NCI-H2107 (cell line): ENCODE results near the gene SLC25A51.

Experiments
- DNase-seq: peaks from one replicate; lab custom pipeline; 2025; lab: John Stamatoyannopoulos, UW

The SLC25A51 gene, protein sequence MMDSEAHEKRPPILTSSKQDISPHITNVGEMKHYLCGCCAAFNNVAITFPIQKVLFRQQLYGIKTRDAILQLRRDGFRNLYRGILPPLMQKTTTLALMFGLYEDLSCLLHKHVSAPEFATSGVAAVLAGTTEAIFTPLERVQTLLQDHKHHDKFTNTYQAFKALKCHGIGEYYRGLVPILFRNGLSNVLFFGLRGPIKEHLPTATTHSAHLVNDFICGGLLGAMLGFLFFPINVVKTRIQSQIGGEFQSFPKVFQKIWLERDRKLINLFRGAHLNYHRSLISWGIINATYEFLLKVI

DNA sequence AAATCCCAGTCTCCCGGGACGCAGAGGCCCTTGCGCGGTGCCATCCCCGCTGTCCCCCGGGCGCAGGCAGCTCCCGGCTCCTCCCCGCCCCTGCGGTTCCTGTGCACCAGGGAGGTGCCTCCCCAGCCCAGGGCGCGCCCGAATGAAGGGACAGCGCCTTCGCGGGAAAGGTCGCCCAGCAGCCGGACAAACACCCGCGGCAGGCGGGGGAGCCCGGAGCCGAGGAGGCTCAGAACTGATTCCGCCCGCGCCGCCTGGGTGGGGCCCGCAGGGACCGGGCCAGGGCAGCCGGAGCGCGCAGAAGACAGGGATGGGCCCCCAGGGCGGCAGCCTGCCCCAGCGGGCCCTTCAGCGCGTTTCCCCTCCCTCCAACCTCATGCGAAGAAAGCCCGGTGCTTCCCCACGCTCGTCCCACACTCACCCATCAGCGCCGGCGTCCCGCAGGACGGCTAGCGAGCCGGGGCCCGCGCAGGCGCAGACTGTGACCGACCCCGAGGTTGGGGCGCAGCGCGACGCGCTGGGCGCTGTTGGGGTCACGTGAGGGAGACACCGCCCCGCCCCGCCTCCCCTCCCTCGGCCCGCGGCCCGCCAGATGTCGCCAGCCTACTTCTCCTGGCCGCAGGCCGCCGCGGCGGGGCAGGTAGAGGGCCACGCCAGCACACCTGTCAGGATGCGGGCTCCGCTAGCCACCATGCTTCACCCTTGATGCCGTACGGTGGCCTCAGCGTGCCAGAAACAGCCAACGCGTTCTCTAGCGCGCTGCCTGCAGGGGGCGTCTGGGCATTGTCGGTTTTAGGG, at the start of gene SLC25A51:
SLC25A51 (minus strand) TSS at position 481 of the 798 bp plus-strand sequence. CDS start 15,577 bp downstream, outside the sequence.
- peak; percentile 92 for DNase-seq

DNA sequence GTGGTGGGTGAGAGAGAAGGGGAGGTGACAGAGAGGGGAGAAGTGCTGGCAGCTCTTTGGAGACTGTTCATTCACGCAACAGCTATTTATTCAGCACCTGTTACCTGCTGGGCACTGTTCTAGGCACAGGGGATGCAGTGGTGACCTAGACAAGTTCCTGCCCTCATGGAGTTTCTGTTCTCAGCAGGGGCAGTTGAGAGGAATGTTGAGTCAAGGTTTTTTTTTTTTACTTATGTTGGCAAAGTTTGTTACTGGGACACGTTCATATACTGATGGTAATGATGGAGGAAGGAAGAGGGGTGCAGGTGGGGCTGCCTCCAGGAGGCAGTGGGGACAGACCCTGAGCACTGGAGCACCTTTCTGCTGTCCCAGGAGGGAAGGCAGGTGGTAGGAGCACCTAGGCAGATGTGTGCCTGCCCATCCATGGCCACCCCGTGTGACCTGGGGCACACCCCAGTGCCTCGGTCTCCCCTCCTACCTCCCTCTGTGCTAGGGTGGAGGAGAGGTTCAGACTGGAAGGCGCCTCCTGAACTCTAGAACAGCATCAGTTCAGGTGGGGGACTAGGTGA, 49.4 kb upstream of the SLC25A51 start:
- DNase-seq, result no peak

- no peak for DNase-seq
Measured at GRCh38 chr9:37952731-37953130, 48.8 kb upstream of the SLC25A51 start.

- no peak for DNase-seq
Measured at GRCh38 chr9:37951671-37952449, 47.9 kb upstream of the SLC25A51 start.

DNA sequence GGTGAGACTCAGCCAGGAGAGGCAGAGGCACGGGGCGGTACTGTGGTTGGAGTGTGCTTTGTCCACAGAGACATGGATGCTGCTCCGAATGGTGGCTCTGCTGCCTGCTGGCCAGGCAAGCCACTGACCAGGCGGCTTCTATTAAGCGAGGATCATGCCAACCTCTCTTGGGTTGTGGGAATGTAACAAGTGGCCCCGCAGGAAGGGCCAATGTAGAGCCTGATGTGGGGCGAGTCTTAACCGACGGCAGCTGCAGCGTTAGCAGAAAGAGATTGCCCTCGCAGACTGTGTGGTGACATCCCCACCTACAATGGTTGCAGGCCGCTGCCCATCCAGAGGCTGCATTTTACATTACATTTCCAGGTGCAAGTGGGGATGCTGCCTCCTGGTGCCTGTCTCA, 46.6 kb upstream of the SLC25A51 start:
- DNase-seq, result no peak

GRCh38 chr9:37949576-37949975, 45.6 kb upstream of the SLC25A51 start:
- no peak for DNase-seq

DNA sequence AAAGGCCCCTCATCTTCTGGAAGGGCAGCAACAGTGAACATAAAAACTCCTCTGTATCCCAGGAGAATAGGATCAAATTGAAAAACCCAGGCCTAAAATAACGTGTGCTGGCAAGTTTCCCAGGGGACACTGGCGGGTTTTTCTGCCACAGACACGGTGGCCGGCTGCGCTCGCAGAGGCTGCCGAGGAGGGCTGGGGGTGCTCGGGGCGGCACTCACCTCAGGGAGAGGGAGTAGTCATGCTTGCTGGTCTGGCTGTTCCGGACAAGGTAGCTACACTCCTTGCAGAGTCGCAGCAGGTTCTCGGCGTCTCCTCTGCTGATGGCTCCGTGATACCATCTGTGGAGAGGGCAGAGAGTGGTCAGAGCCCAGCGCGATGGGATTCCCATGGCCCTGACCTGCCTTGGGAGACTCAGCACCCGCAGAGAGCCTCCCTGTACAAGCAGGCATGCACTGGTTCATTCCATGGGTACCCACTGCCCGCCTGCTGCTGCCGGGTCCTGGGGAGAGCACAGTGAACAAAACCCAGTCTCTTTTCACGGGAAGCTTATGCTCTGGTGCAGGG, 44.6 kb upstream of the SLC25A51 start:
- no peak for DNase-seq

GRCh38 chr9:37947977-37948376, 44.0 kb upstream of the SLC25A51 start:
- DNase-seq, result no peak

DNA sequence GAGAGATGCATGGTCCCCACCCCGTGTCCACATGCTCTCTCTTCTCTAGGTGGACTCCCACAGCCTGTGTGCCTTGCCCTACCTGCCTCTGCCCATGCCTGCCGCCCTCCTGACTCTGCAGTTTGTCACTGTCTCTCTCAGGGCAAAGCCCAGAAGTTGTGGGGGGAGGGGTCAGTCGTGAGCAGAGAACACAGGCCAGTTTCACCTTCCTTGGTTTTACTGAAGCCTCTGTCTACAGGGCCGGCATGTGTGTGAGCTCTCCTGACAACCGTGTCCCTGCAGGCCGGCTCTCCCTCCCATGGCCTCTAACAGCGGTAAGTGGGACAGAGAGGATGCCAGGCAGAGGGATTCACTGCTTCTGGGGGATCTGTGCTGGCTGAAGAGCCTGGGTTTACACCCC, 43.5 kb upstream of the SLC25A51 start:
- DNase-seq, result no peak

DNA sequence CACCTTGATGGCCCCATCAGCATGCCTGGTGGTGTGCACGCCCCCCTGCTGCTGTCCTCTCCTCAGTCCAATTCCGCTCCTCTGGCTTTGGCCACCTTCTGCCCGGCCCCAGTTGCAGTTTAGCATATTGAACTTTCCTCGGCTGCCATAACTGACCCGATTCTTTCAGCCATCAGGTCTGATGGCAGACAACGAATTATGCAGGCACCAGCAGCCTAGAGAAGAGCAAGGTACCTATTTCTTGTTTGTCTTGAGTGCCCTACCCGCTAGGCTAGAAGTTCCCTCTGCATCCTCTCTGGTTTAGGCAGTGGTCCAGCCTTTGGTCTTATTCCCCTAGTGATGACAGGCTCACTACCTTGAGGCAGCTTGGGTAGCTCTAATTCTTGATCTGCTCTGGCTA, 43.0 kb upstream of the SLC25A51 start:
- DNase-seq, result no peak

GRCh38 chr9:37946041-37946440, 42.1 kb upstream of the SLC25A51 start:
- no peak for DNase-seq

GRCh38 chr9:37944671-37945481, 40.9 kb upstream of the SLC25A51 start:
- no peak for DNase-seq

- DNase-seq, result no peak
Measured at GRCh38 chr9:37944266-37944650, 40.3 kb upstream of the SLC25A51 start.

GRCh38 chr9:37943345-37944265, 39.7 kb upstream of the SLC25A51 start:
- no peak for DNase-seq

DNA sequence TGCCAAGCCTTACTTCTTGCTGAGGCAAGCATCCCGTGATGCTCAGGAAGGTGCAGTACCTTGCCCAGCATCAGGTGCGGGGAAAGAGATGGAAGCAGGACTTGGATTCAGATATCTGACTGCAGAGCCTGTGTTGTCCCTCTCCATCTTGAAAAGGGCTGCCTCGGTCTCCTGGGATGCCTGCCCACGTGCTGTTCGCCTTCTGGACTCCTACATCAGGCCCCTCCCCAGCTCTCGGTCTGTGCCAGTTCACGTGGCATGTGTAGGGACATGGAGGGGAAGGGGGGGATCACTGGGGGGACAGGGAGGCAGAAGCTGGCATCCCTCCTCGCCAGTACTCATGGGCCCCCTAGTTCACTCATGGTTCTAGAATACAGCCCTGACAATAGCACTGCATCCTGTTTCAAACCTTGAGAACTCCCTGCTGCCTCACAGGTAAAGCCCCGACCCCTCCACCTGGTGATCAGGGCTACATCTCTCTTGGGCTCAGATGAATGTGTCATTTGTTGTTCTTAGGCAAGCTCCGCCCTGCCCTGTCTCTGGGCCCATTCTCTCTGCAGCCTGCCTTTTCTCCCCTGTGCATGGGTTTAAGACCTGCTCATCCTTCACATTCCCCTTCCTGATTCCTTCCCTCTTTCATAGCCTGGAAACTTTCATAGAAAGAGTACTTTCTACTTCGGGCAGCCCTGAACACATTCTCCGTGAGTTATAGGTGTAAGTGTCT, 38.9 kb upstream of the SLC25A51 start:
- DNase-seq, result no peak

- no peak for DNase-seq
Measured at GRCh38 chr9:37941253-37941652, 37.3 kb upstream of the SLC25A51 start.

GRCh38 chr9:37939575-37940095, 35.7 kb upstream of the SLC25A51 start:
- no peak for DNase-seq

GRCh38 chr9:37938121-37938891, 34.4 kb upstream of the SLC25A51 start:
- DNase-seq, result no peak
